Omental fat pad (tissue), 4 donors: ENCODE data around the gene HGS. TPM values are rescaled to one million over a fixed set of nuclear protein-coding genes. Genes with fewer than 3 reads are reported as not detected.

ENCODE experiments used
- ATAC-seq: fragments of 150-250 bp; one replicate; pipeline ENCODE4 v1.9.1; 2016; ENCODE audit warnings: mild to moderate bottlenecking, moderate library complexity; ENCODE audit not compliant: low FRiP score
- DNase-seq: peaks from one replicate; pipeline ENCODE4 v3.0.0-alpha.2; 2019; ENCODE audit warnings: low spot score
- small RNA-seq: library from RNA; depleted of rRNA; stranded (forward); fragments of <200 nt; gene quantifications from one replicate; pipeline ENCODE3, GENCODE V24; 2016
- total RNA-seq, 4 donors: library from RNA; depleted of rRNA; stranded (reverse); fragments of >200 nt; gene quantifications; one replicate each; pipeline ENCODE4 v1.1.0, GENCODE V29; 2016
- TF ChIP-seq, protein P1 (sequence below), 3 donors: fragments of 450-650 bp; IDR thresholded peaks; one replicate each; pipeline ENCODE4 v1.5.1; 2016 to 2017; ENCODE audit warnings: antibody characterized with exemption in 3 of 3, mild to moderate bottlenecking in 3 of 3, moderate library complexity in 2 of 3

HGS gene
- total RNA-seq, 4 donors from 2014 or later: 54.0 to 117 (median 66.9) TPM

DNA sequence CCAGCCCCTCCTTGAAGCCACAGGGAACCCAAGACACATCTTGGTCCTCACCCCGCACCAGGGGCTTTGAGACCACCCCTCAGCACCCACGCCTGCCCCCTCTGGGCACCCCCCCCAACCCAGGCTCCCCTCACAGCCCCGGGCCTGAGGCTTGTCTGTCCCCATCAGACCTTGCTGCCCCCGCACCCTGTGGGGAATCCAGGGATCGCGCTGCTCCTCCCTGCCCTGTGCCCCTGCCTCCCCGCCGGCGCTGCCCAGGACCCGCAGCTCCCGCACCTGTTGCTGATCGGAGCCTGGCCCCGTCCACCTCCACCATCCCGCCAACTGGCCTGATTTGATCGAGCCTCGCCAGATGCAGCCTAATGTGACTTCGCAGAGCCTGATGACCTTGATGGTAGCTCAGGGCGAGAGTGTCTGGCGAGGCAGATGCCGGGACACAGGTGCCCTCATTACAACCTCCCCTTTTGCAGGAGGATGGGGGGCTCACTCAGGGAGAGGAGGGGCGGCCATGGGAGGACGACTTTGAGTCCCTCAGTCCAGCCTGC lies 57.3 kb downstream of the HGS start:
- TF ChIP-seq, protein P1, sequence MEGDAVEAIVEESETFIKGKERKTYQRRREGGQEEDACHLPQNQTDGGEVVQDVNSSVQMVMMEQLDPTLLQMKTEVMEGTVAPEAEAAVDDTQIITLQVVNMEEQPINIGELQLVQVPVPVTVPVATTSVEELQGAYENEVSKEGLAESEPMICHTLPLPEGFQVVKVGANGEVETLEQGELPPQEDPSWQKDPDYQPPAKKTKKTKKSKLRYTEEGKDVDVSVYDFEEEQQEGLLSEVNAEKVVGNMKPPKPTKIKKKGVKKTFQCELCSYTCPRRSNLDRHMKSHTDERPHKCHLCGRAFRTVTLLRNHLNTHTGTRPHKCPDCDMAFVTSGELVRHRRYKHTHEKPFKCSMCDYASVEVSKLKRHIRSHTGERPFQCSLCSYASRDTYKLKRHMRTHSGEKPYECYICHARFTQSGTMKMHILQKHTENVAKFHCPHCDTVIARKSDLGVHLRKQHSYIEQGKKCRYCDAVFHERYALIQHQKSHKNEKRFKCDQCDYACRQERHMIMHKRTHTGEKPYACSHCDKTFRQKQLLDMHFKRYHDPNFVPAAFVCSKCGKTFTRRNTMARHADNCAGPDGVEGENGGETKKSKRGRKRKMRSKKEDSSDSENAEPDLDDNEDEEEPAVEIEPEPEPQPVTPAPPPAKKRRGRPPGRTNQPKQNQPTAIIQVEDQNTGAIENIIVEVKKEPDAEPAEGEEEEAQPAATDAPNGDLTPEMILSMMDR (IDR thresholded peaks at IDR 0.05): no peak
- DNase-seq: no peak
- peak; percentile 10 for ATAC-seq

GRCh38 chr17:81741594-81742452 lies 58.0 kb downstream of the HGS start:
- DNase-seq: no peak
- peak; percentile 37 for ATAC-seq
- TF ChIP-seq, protein P1 (IDR thresholded peaks at IDR 0.05): no peak

Small RNA genes within 50 kb of the gene (small RNA-seq; reads per million reads assigned to genes)
- gene MIR6786: not detected

Other genes starting within 250 kb of the HGS start
- gene ACTG1, start 171.2 kb upstream of the HGS start, total RNA-seq: 1,000 to 10,000 TPM; 1,930 to 4,437 (median 3,125) TPM
- under 1 TPM in 3 of 4 donors, not detected in 1; 0.31 to 0.95 (median 0.36) TPM for gene FSCN2, start 155.6 kb upstream of the HGS start, total RNA-seq
- gene FAAP100, start 131.7 kb upstream of the HGS start, total RNA-seq: 10 to 100 TPM; 13.9 to 28.0 (median 22.8) TPM
- 10 to 100 TPM; 58.9 to 87.7 (median 70.8) TPM for gene NPLOC4, start 46.9 kb upstream of the HGS start, total RNA-seq
- gene TSPAN10, start 46.8 kb upstream of the HGS start, total RNA-seq: 1 to 10 TPM in 1 of 4 donors, under 1 TPM in 2, not detected in 1; 0.47 to 1.0 (median 0.48) TPM
- 1 to 10 TPM in 1 of 4 donors, not detected in 3; 2.9 TPM for gene PDE6G, start 27.5 kb upstream of the HGS start, total RNA-seq
- gene OXLD1, start 17.4 kb upstream of the HGS start, total RNA-seq: 10 to 100 TPM; 18.4 to 26.5 (median 21.6) TPM
- gene CCDC137, start 17.3 kb upstream of the HGS start, total RNA-seq: 10 to 100 TPM in 1 of 4 donors, 1 to 10 TPM in 3; 6.8 to 15.6 (median 9.4) TPM
- 10 to 100 TPM; 18.8 to 28.8 (median 26.9) TPM for gene ARL16, start 214 bp upstream of the HGS start, total RNA-seq
- gene MRPL12, start 19.4 kb downstream of the HGS start, total RNA-seq: 10 to 100 TPM; 31.4 to 55.8 (median 49.2) TPM
- 10 to 100 TPM; 11.4 to 22.4 (median 14.0) TPM for gene SLC25A10, start 28.3 kb downstream of the HGS start, total RNA-seq
- not detected for gene GCGR, start 120.1 kb downstream of the HGS start, total RNA-seq
- gene MCRIP1, start 149.3 kb downstream of the HGS start, total RNA-seq: 10 to 100 TPM; 49.6 to 78.5 (median 57.2) TPM
- gene PPP1R27, start 151.0 kb downstream of the HGS start, total RNA-seq: under 1 TPM in 1 of 4 donors, not detected in 3; 0.65 TPM
- 100 to 1,000 TPM; 366 to 725 (median 608) TPM for gene P4HB, start 176.5 kb downstream of the HGS start, total RNA-seq
- 100 to 1,000 TPM; 125 to 250 (median 161) TPM for gene ARHGDIA, start 187.3 kb downstream of the HGS start, total RNA-seq
- 10 to 100 TPM; 31.5 to 80.7 (median 41.6) TPM for gene ALYREF, start 207.6 kb downstream of the HGS start, total RNA-seq
- gene ANAPC11, start 207.7 kb downstream of the HGS start, total RNA-seq: 100 to 1,000 TPM in 3 of 4 donors, 10 to 100 TPM in 1; 82.3 to 152 (median 114) TPM
- 1 to 10 TPM in 1 of 4 donors, not detected in 3; 1.4 TPM for gene NPB, start 218.2 kb downstream of the HGS start, total RNA-seq
- 10 to 100 TPM; 36.5 to 64.7 (median 45.5) TPM for gene PCYT2, start 227.4 kb downstream of the HGS start, total RNA-seq
- 10 to 100 TPM; 15.4 to 25.7 (median 20.2) TPM for gene SIRT7, start 234.2 kb downstream of the HGS start, total RNA-seq
- 10 to 100 TPM; 22.2 to 31.5 (median 25.6) TPM for gene MAFG, start 243.7 kb downstream of the HGS start, total RNA-seq